Measurements from ENCODE around the gene PRPF19.

GRCh38 chr11:60928563-60929001 is 22.2 kb upstream of the PRPF19 start:
- TF ChIP-seq BHLHE40 (IDR thresholded peaks at IDR 0.05; ENCODE audit: low read depth, low read length) (no peak), POLR2A (IDR thresholded peaks at IDR 0.05; ENCODE audit: low read length) (no peak), MAX (IDR thresholded peaks at IDR 0.05) (no peak), FOSL2 (IDR thresholded peaks at IDR 0.05) (no peak), FOSL2 (CRISPR knock-in tag; IDR thresholded peaks at IDR 0.05) (no peak), REST (IDR thresholded peaks at IDR 0.05) (no peak), CTCF (IDR thresholded peaks at IDR 0.05) (no peak), EP300 (IDR thresholded peaks at IDR 0.05) (no peak), RAD21 (conservative IDR thresholded peaks at IDR 0.05 in 1 of 2, IDR thresholded peaks at IDR 0.05 in 1 of 2) (no peak), FOXS1 (CRISPR knock-in tag; IDR thresholded peaks at IDR 0.05) (no peak), RARB (CRISPR knock-in tag; IDR thresholded peaks at IDR 0.05) (no peak), NPAS2 (CRISPR knock-in tag; IDR thresholded peaks at IDR 0.05; ENCODE audit: borderline replicate concordance) (no peak), PBX3 (IDR thresholded peaks at IDR 0.05) (no peak)

Data from A549 (cell line).